Esophagus muscularis mucosa (tissue), 4 donors: Measurements from ENCODE around the gene SPTSSA. TPM values are rescaled to one million over a fixed set of nuclear protein-coding genes. Genes with fewer than 3 reads are reported as not detected.

Experiments
- DNase-seq: peaks from one replicate; pipeline ENCODE4 v3.0.0-alpha.2; 2017; ENCODE audit errors: extremely low spot score
- H3K27ac ChIP-seq, 4 donors: fragments of 200-600 bp; sonication (generic); replicated peaks in 1 of 4; 1 replicate in 3 of 4; 2 replicates in 1 of 4; pipeline ENCODE4 v1.5.1; 2016 to 2019; ENCODE audit warnings: mild to moderate bottlenecking in 1 of 4
- H3K27me3 ChIP-seq, 4 donors: fragments of 200-600 bp; sonication (generic); one replicate each; pipeline versions ENCODE4 v1.5.1 to v1.6.0; 2016 to 2019
- H3K36me3 ChIP-seq, 4 donors: fragments of 200-600 bp; sonication (generic); one replicate each; pipeline ENCODE4 v1.5.1; 2016 to 2019
- H3K4me1 ChIP-seq, 4 donors: fragments of 200-600 bp; sonication (generic); one replicate each; pipeline ENCODE4 v1.5.1; 2016 to 2019
- H3K4me3 ChIP-seq, 4 donors: fragments of 200-600 bp; sonication (generic); 1 replicate in 2 of 4; 2 replicates in 2 of 4; pipeline ENCODE4 v1.5.1; 2016 to 2019; ENCODE audit warnings: mild to moderate bottlenecking in 4 of 4, moderate library complexity in 1 of 4
- H3K9me3 ChIP-seq, 4 donors: fragments of 200-600 bp; sonication (generic); 1 replicate in 3 of 4; 2 replicates in 1 of 4; pipeline ENCODE4 v1.5.1; 2016 to 2019
- EP300 ChIP-seq: sonication (generic); formaldehyde crosslinking; IDR thresholded peaks from one replicate; pipeline ENCODE4 v1.6.1; 2017; ENCODE audit warnings: antibody characterized with exemption
- POLR2A ChIP-seq: fragments of 450-650 bp; IDR thresholded peaks from one replicate; pipeline ENCODE4 v1.6.1; 2017; ENCODE audit warnings: antibody characterized with exemption, moderate library complexity, mild to moderate bottlenecking, low read depth
- POLR2AphosphoS5 ChIP-seq, 2 donors: sonication (generic); formaldehyde crosslinking; IDR thresholded peaks; one replicate each; pipeline ENCODE4 v1.6.1; 2017; ENCODE audit warnings: antibody characterized with exemption in 2 of 2
- WGBS: methylation state at CpG from one replicate; pipeline ENCODE4 v1.1.5; 2018; 5-methylcytosine and 5-hydroxymethylcytosine counted together
- intact Hi-C: fragments of 100-400 bp; cut with DNase I; formaldehyde crosslinking; loops from one replicate; pipeline ENCODE4 v1.15.1; 2023
- total RNA-seq, 4 donors: library from RNA; depleted of rRNA; stranded (reverse); fragments of >200 nt; gene quantifications; one replicate each; pipeline versions ENCODE4 v1.1.0 to v1.2.1, GENCODE V29; 2016
- TF ChIP-seq, protein P1 (sequence below), 3 experiments: fragments of 200-600 bp in 2 of 3; fragments of 450-650 bp in 1 of 3; sonication (generic) in 2 of 3; IDR thresholded peaks; one replicate each; pipeline ENCODE4 v1.5.1; 2017 to 2019; ENCODE audit warnings: antibody characterized with exemption in 3 of 3, mild to moderate bottlenecking in 2 of 3, moderate library complexity in 1 of 3

The SPTSSA gene
- total RNA-seq, 4 donors from 2014 or later, result 21.2 to 26.2 (median 22.1) TPM

DNA sequence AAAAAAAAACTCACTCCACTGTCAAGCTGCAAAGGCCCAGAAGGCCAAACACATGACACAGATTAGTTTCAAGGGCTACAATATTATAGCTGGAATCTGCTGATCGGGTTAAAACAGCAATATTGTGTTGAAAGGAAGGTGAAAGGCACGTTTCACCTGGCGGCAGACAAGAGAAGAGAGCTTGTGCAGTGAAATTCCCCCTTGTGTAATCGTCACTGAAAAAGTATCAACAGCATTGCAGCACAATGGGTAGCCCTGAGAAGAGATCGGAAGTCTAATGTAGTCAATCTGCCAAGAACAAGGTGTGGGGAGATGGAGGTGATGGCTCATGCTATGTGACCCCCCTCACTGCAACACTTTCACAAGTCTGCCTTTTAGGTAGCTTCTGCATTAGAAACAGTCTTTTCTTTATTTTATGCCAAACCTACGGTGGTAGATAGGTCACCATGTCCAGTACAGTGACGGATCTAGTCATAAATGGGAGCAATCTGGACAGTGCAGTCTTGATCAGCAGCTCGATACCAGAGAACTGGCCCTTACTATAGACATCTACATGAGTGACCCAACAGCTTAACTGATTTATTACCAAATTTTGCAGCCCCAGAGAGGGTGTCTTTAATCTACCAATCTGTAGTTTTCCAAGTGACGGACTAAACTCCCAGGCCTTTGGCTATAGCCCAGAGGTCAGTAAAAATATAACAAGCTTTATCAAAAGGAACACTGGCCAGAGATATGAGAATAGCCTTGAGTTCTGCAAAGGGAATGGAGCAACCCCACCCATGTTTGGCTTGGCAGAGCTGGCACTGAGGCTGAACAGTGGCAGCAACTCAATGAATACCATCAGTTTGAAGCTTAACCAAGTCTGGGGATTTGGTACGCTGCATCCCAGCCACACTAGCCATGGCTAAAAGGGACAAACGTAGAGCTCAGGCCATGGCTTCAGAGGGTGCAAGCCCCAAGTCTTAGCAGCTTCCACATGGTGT, 35.4 kb downstream of the SPTSSA start:
- Histone ChIP-seq H3K4me1 (no peaks in the 10 kb centered on the region), H3K9me3 (no peaks in the 10 kb centered on the region), H3K4me3 (no peak overlapping the region), H3K27ac (no peak overlapping the region), H3K36me3 (no peaks in the 10 kb centered on the region), H3K27me3 (no peaks in the 10 kb centered on the region)
- intact Hi-C loops, result no loop called here
- no peak for TF ChIP-seq POLR2A
- TF ChIP-seq EP300, result no peak
- no peak for TF ChIP-seq POLR2AphosphoS5 (IDR thresholded peaks at IDR 0.05)
- TF ChIP-seq, protein P1, sequence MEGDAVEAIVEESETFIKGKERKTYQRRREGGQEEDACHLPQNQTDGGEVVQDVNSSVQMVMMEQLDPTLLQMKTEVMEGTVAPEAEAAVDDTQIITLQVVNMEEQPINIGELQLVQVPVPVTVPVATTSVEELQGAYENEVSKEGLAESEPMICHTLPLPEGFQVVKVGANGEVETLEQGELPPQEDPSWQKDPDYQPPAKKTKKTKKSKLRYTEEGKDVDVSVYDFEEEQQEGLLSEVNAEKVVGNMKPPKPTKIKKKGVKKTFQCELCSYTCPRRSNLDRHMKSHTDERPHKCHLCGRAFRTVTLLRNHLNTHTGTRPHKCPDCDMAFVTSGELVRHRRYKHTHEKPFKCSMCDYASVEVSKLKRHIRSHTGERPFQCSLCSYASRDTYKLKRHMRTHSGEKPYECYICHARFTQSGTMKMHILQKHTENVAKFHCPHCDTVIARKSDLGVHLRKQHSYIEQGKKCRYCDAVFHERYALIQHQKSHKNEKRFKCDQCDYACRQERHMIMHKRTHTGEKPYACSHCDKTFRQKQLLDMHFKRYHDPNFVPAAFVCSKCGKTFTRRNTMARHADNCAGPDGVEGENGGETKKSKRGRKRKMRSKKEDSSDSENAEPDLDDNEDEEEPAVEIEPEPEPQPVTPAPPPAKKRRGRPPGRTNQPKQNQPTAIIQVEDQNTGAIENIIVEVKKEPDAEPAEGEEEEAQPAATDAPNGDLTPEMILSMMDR (IDR thresholded peaks at IDR 0.05), result no peak
- no peak for DNase-seq
- WGBS, result 90% methylated on average over 10 of the region's 11 CpGs

DNA sequence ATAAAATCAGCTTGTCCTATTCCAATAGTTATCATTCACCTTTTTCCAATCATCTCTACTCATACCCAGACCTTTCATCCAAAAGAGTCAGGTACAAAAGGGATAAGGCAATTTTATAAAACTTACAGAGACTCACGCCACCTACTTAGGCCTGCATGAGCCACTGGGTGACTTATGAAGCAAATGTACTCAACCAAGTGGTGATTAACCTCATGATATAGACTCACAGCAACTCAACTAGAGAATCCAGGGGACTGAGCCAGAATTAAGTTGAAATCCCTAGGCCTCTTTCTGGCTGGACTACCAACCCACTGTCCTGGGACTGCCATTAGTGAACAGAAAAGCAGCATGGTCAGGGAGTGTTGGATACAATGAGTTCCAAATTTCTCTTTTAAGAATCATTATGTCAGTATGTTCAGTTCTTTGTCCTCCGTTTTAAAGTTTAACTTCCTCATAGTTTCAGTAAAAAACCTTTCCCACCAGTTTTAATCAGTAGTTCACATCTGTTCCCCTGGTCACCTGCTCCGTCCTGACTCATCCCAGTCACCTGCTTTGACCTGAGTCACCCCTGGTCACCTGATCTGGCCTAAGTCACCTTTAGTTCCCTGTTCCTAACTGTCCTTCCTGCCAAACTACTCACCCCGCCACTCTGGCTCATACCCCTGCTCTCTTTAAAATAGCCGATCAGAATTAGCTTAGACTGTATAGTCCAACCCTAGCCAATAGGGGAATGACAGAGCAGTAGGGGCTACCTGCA, 36.8 kb downstream of the SPTSSA start:
- Histone ChIP-seq H3K36me3 (no peaks in the 10 kb centered on the region), H3K9me3 (peaks cover 0 to 11% (median 9%) of the 10 kb centered on the region in 4 donors), H3K27ac (no peak overlapping the region), H3K4me1 (no peaks in the 10 kb centered on the region), H3K27me3 (no peaks in the 10 kb centered on the region), H3K4me3 (no peak overlapping the region)
- WGBS, result 88% methylated on average over 5 of the region's 5 CpGs
- TF ChIP-seq POLR2AphosphoS5 (IDR thresholded peaks at IDR 0.05) (no peak), POLR2A (no peak), EP300 (no peak)
- TF ChIP-seq, protein P1 (IDR thresholded peaks at IDR 0.05), result no peak
- intact Hi-C loops, result no loop called here
- DNase-seq, result no peak

DNA sequence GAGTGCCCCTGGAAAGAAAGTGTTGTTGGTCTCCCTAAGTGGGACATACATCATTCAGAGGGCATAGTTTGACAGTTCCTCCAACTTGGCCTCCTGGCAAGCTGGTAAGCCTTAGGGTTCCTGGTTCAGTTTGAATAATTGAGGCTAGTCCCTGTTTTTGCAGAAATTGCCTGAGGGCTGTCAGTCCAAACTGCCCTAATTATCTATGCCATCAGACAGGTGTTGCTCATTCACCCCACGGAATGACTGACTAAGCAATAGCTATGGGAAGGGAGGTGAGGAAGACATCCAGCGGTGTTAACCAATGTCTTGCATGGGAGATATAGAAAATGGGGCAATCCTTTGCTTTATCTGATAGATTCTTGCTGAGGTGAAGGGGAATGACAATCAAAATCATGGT, 37.6 kb downstream of the SPTSSA start:
- Histone ChIP-seq H3K4me3 (no peak overlapping the region), H3K4me1 (no peaks in the 10 kb centered on the region), H3K36me3 (no peaks in the 10 kb centered on the region), H3K9me3 (peaks cover 0 to 11% (median 9%) of the 10 kb centered on the region in 4 donors), H3K27me3 (no peaks in the 10 kb centered on the region), H3K27ac (no peak overlapping the region)
- TF ChIP-seq POLR2A (no peak), POLR2AphosphoS5 (IDR thresholded peaks at IDR 0.05) (no peak), EP300 (no peak)
- TF ChIP-seq, protein P1 (IDR thresholded peaks at IDR 0.05), result no peak
- intact Hi-C loops, result no loop called here
- WGBS, result 100% methylated on average over 2 of the region's 2 CpGs
- DNase-seq, result no peak

DNA sequence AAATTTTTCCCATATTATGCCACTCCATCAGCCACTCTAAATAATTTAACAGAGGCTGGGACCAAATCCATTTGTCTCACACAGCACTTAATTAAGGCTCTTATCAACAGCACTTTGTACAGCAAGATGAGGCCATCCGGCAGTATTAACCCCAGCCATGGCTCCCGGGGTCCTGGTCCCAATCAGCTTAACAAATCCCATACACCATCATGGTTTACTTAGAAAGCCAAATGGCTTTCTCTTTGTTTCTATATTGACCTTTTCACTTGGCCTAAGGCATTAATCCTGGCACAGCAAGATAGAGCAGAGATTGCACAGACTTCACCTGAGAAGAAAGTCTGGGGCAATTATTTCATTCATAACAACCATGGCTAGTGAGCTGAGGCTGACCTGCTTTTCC, 38.6 kb downstream of the SPTSSA start:
- Histone ChIP-seq H3K4me3 (no peak overlapping the region), H3K27ac (no peak overlapping the region), H3K27me3 (no peaks in the 10 kb centered on the region), H3K4me1 (no peaks in the 10 kb centered on the region), H3K9me3 (peaks cover 0 to 11% (median 9%) of the 10 kb centered on the region in 4 donors), H3K36me3 (no peaks in the 10 kb centered on the region)
- TF ChIP-seq EP300, result no peak
- TF ChIP-seq POLR2AphosphoS5 (IDR thresholded peaks at IDR 0.05), result no peak
- TF ChIP-seq, protein P1 (IDR thresholded peaks at IDR 0.05), result no peak
- no peak for TF ChIP-seq POLR2A
- 88% methylated on average over 2 of the region's 2 CpGs for WGBS
- no peak for DNase-seq
- intact Hi-C loops, result no loop called here
